HG02642 (cell line): ENCODE measurements around the gene ZNF304.
"Not testable (repeated sequence)": the region's sequence is repeated elsewhere in the genome, so short reads cannot be mapped to it uniquely, and the experiment has no call there.

Experiments
- ATAC-seq: cut with Tn5 transposase; IDR thresholded peaks from one replicate; pipeline ENCODE4 v1.9.1; 2021; ENCODE audit warnings: mild to moderate bottlenecking; ENCODE audit not compliant: unreplicated experiment, poor library complexity

Gene ZNF304

GRCh38 chr19:57359300-57359699 is 8.2 kb downstream of the ZNF304 start:
- no peak for ATAC-seq

GRCh38 chr19:57362419-57362818 is 11.3 kb downstream of the ZNF304 start:
- ATAC-seq = no peak

GRCh38 chr19:57362997-57363687 is 12.1 kb downstream of the ZNF304 start, which contains the start of the genes TRAPPC2B and ZNF547:
Gene TRAPPC2B (plus strand): TSS chr19:57363551. CDS start chr19:57364834, 1,283 bp downstream.
Gene ZNF547 (plus strand): TSS chr19:57363551. CDS start chr19:57368556, 5,005 bp downstream.
- ATAC-seq = peak; percentile 94

GRCh38 chr19:57363688-57364181 is 12.7 kb downstream of the ZNF304 start:
- peak; percentile 20 for ATAC-seq

- ATAC-seq = no peak
Observed at GRCh38 chr19:57366776-57367175, 15.7 kb downstream of the ZNF304 start.

GRCh38 chr19:57374179-57374578 is 23.1 kb downstream of the ZNF304 start:
- no peak for ATAC-seq

- ATAC-seq = not testable (repeated sequence)
Observed at GRCh38 chr19:57374647-57375046, 23.6 kb downstream of the ZNF304 start.

GRCh38 chr19:57376151-57376550 is 25.1 kb downstream of the ZNF304 start:
- ATAC-seq = no peak

- no peak for ATAC-seq
Observed at GRCh38 chr19:57377498-57378146, 26.6 kb downstream of the ZNF304 start.

- no peak for ATAC-seq
Observed at GRCh38 chr19:57380923-57381322, 29.9 kb downstream of the ZNF304 start.

- ATAC-seq = no peak
Observed at GRCh38 chr19:57382806-57383488, 31.9 kb downstream of the ZNF304 start.

GRCh38 chr19:57389194-57389729 is 38.2 kb downstream of the ZNF304 start:
- no peak for ATAC-seq

GRCh38 chr19:57389730-57390598 is 38.9 kb downstream of the ZNF304 start, which contains the start of gene ZNF548:
Gene ZNF548 (plus strand): TSS chr19:57389854. CDS start chr19:57390100, 246 bp downstream.
- peak; percentile 98 for ATAC-seq

GRCh38 chr19:57395710-57396109 is 44.6 kb downstream of the ZNF304 start:
- ATAC-seq = no peak

- ATAC-seq = no peak
Observed at GRCh38 chr19:57398868-57399267, 47.8 kb downstream of the ZNF304 start.

GRCh38 chr19:57403737-57404563 is 52.9 kb downstream of the ZNF304 start:
- ATAC-seq = no peak

- ATAC-seq = no peak
Observed at GRCh38 chr19:57406516-57407123, 55.5 kb downstream of the ZNF304 start.
